Measurements from ENCODE around the gene SLC8B1. TPM values are rescaled to one million over a fixed set of nuclear protein-coding genes. Genes with fewer than 3 reads are reported as not detected.

Gene SLC8B1
- total and polyA plus RNA-seq, 9 of the 15 experiments (the other 6 are each of a cell fraction or from before 2014, with no cell fraction given) = 0.86 to 34.1 (median 18.5) TPM

- POLR2A ChIA-PET = interaction anchor here (0.5 kb wide), 1 partner anchor 105 kb away, joined by 3 read pairs; no protein-coding TSS in a partner anchor
- in situ Hi-C loops (cut with MboI) = no loop called here
- no TSS peak for BruUV-seq (replicated peaks)
- CTCF ChIA-PET (ENCODE audit: low intra/inter-chr PET ratio) = no interaction called here
- Histone ChIP-seq H3K4me2 (ENCODE audit: insufficient read depth, low read length) (no peak overlapping the region), H3K36me3 (ENCODE audit: control insufficient read depth, insufficient read depth, low read length) (peaks cover 42% of the 10 kb centered on the region; the same call in 2 of the 3 replicates), H3K4me1 (replicated peaks in 1 of 2; ENCODE audit: control insufficient read depth in 2 of 2, insufficient read depth in 2 of 2, low read length in 2 of 2) (peaks cover 13 to 16% of the 10 kb centered on the region in 2 experiments), H3K27ac (ENCODE audit: extremely low read depth, low read depth, low read length) (no peak overlapping the region), H3K9me1 (ENCODE audit: control insufficient read depth, insufficient read depth, low read length) (no peaks in the 10 kb centered on the region), H2AFZ (ENCODE audit: low read depth, low read length) (no peak overlapping the region), H3K27me3 (ENCODE audit: control insufficient read depth in 2 of 2, insufficient read depth in 2 of 2, low read length in 2 of 2) (no peaks in the 10 kb centered on the region), H3K4me3 (no peak overlapping the region), H3K79me2 (ENCODE audit: control insufficient read depth, insufficient read depth, low read length) (no peaks in the 10 kb centered on the region), H3K9ac (ENCODE audit: insufficient read depth in 1 of 2, low read depth in 2 of 2, low read length in 2 of 2) (no peak overlapping the region; a peak in 1 of 4 replicates), H3K9me3 (replicated peaks; ENCODE audit: control insufficient read depth, insufficient read depth, low read depth, low read length) (no peaks in the 10 kb centered on the region), H4K20me1 (replicated peaks; ENCODE audit: control insufficient read depth, insufficient read depth, low read length) (no peaks in the 10 kb centered on the region)
- DNase-seq (ENCODE audit: extremely low read depth in 1 of 4, low spot score in 3 of 4) = no peak
- FAIRE-seq = no peak
- ATAC-seq = no peak
- 82% methylated on average over 12 of the region's 12 CpGs for WGBS (ENCODE audit: insufficient coverage, low coverage, missing lambda C conversion rate)
- intact Hi-C loops (cut with micrococcal nuclease) = no loop called here
- TF ChIP-seq TCF15 (CRISPR knock-in tag; IDR thresholded peaks at IDR 0.05) = no peak
- TF ChIP-seq TOE1 (IDR thresholded peaks at IDR 0.05; ENCODE audit: borderline replicate concordance) = no peak
- no peak for TF ChIP-seq TOE1 (CRISPR knock-in tag; IDR thresholded peaks at IDR 0.05; ENCODE audit: borderline replicate concordance, low read depth)
- no peak for TF ChIP-seq ASH1L (IDR thresholded peaks at IDR 0.05; ENCODE audit: borderline replicate concordance, low read depth, partially characterized antibody)
These were observed 66.8 kb downstream of the SLC8B1 start for GRCh38 chr12:113268136-113268535.

- H3K9me1 ChIP-seq (ENCODE audit: control insufficient read depth, insufficient read depth, low read length) = no peaks in the 10 kb centered on the region
- no peak overlapping the region for H3K4me2 ChIP-seq (ENCODE audit: insufficient read depth, low read length)
- no peak overlapping the region for H2AFZ ChIP-seq (ENCODE audit: low read depth, low read length)
- H3K4me1 ChIP-seq (replicated peaks in 1 of 2; ENCODE audit: control insufficient read depth in 2 of 2, insufficient read depth in 2 of 2, low read length in 2 of 2) = peaks cover 13 to 16% of the 10 kb centered on the region in 2 experiments
- no peak for DNase-seq (ENCODE audit: extremely low read depth in 1 of 4, low spot score in 3 of 4)
- POLR2A ChIA-PET = interaction anchor here (0.5 to 1.1 kb wide), 2 partner anchors 9 to 104 kb away, joined by 3 read pairs; no protein-coding TSS in a partner anchor
- no peaks in the 10 kb centered on the region for H3K9me3 ChIP-seq (replicated peaks; ENCODE audit: control insufficient read depth, insufficient read depth, low read depth, low read length)
- no peak overlapping the region for H3K9ac ChIP-seq (ENCODE audit: insufficient read depth in 1 of 2, low read depth in 2 of 2, low read length in 2 of 2)
- no peaks in the 10 kb centered on the region for H3K27me3 ChIP-seq (ENCODE audit: control insufficient read depth in 2 of 2, insufficient read depth in 2 of 2, low read length in 2 of 2)
- CTCF ChIA-PET (ENCODE audit: low intra/inter-chr PET ratio) = no interaction called here
- in situ Hi-C loops (cut with MboI) (no loop called here), intact Hi-C loops (cut with micrococcal nuclease) (no loop called here)
- H3K4me3 ChIP-seq = no peak overlapping the region
- no peak overlapping the region for H3K27ac ChIP-seq (ENCODE audit: extremely low read depth, low read depth, low read length)
- BruUV-seq (replicated peaks) = no TSS peak
- no peak for ATAC-seq
- no peaks in the 10 kb centered on the region for H4K20me1 ChIP-seq (replicated peaks; ENCODE audit: control insufficient read depth, insufficient read depth, low read length)
- TF ChIP-seq SIN3A (IDR thresholded peaks at IDR 0.05; ENCODE audit: borderline replicate concordance in 2 of 2, control insufficient read depth in 1 of 2, low read depth in 2 of 2, low read length in 2 of 2) (no peak), GABPA (tag; conservative IDR thresholded peaks at IDR 0.05; ENCODE audit: low read depth) (no peak)
- no peaks in the 10 kb centered on the region for H3K79me2 ChIP-seq (ENCODE audit: control insufficient read depth, insufficient read depth, low read length)
- FAIRE-seq = no peak
- peaks cover 43% of the 10 kb centered on the region; the same call in 2 of the 3 replicates for H3K36me3 ChIP-seq (ENCODE audit: control insufficient read depth, insufficient read depth, low read length)
- 78% methylated on average over 6 of the region's 7 CpGs for WGBS (ENCODE audit: insufficient coverage, low coverage, missing lambda C conversion rate)
These were observed 67.3 kb downstream of the SLC8B1 start for GRCh38 chr12:113267621-113268020.

Data from K562 (cell line).